Measurements from ENCODE around the gene TRMT112. TPM values are rescaled to one million over a fixed set of nuclear protein-coding genes. Genes with fewer than 3 reads are reported as not detected.

Gene TRMT112
- total RNA-seq, 1 experiment from 2014 or later, result 328 TPM

GRCh38 chr11:64356498-64357411, 39.4 kb upstream of the TRMT112 start (continued):
- TF ChIP-seq YY1 (IDR thresholded peaks at IDR 0.05; ENCODE audit: extremely low read depth, insufficient replicate concordance, low read depth, low read length) (peak; percentile 42), EZH2 (IDR thresholded peaks at IDR 0.05) (no peak), EZH2phosphoT487 (IDR thresholded peaks at IDR 0.05; ENCODE audit: borderline replicate concordance) (no peak), ZFX (IDR thresholded peaks at IDR 0.05) (no peak)
- TF ChIP-seq, protein P1, sequence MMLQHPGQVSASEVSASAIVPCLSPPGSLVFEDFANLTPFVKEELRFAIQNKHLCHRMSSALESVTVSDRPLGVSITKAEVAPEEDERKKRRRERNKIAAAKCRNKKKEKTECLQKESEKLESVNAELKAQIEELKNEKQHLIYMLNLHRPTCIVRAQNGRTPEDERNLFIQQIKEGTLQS (IDR thresholded peaks at IDR 0.05), result no peak

DNA sequence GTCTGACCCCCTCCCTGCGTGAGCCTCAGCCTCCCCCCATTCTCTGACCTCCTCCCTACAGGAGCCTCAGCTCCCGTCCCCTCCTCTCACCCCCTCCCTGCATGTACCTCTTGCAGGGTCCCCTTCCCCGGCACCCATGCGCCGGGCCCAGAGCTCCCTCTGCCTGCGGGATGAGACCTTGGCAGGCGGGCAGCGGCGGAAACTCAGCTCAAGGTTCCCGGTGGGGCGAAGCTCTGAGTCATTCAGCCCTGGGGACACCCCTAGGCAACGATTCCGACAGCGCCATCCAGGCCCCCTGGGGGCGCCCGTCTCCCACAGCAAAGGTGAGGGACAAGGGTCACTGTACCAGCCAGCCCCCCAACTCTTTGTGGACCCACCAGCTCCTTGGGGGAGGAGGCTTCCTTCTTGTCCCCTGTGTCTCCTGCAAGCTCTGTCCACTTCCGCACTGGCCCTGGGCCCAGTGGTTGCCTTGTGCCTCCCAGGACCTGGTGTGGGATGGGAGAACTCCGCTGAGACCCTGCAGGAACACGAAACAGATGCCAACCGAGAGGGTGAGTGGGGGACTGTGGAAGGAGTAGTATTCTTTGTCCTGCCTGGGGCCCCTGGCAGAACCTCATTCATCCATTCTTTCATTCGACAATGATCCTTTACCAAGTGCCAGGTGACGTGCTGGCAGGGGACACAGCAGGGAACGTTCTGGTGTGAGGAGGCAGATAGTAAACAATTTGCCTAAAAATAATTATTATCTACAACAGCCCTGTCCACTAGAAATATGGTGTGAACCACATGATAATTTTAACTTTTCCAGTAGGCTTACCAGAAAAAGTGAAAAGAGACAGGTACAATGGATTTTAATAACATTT, 38.0 kb upstream of the TRMT112 start:
- RAD21 ChIA-PET (ENCODE audit: low non-redundant PET in 1 of 2, low total read pairs in 2 of 2, uncharacterized antibody in 2 of 2, unreplicated experiment in 2 of 2), result interaction anchor here (0.7 to 3.1 kb wide), 11 partner anchors 20 to 151 kb away, joined by 3 to 29 read pairs (median 5); partner anchors contain the start of genes PRDX5 (in 2 of the 2), TRMT112 (in 2 of the 2) and ESRRA (in 1 of the 2)
- TSS peak; percentile 70 for BruUV-seq (replicated peaks)
- H3K9me3 ChIP-seq (ENCODE audit: control insufficient read depth in 1 of 2, insufficient read depth in 1 of 2, low read depth in 1 of 2, low read length in 2 of 2), result no peaks in the 10 kb centered on the region
- H3K4me3 ChIP-seq (replicated peaks in 1 of 2; ENCODE audit: low read depth in 1 of 2, low read length in 2 of 2), result peak overlapping the region; percentile 51 to 61
- H3K9me2 ChIP-seq (ENCODE audit: insufficient read depth), result no peaks in the 10 kb centered on the region
- no peaks in the 10 kb centered on the region for H3K27me3 ChIP-seq (ENCODE audit: insufficient read depth, low read length)
- POLR2A ChIA-PET, result interaction anchor here (0.6 to 1.9 kb wide), 19 partner anchors 9 to 658 kb away, joined by 3 to 18 read pairs (median 4); partner anchors contain the start of genes FKBP2, PRDX5, STIP1 and TRMT112
- no peaks in the 10 kb centered on the region for H4K20me1 ChIP-seq (ENCODE audit: insufficient read depth)
- peaks cover 0 to under 1% of the 10 kb centered on the region in 2 experiments; a peak in 1 of 4 replicates for H3K36me3 ChIP-seq (ENCODE audit: control insufficient read depth in 1 of 2, insufficient read depth in 2 of 2, low read length in 2 of 2)
- DNase-seq (ENCODE audit: low read depth, low spot score) (peak; percentile 60), ATAC-seq (peak; percentile 69)
- TF ChIP-seq ZBTB33 (IDR thresholded peaks at IDR 0.05; ENCODE audit: extremely low read depth, insufficient replicate concordance, low read length) (peak; percentile 17), YY1 (IDR thresholded peaks at IDR 0.05; ENCODE audit: extremely low read depth, insufficient replicate concordance, low read depth, low read length) (peak; percentile 46), CTCF (IDR thresholded peaks at IDR 0.05 in 2 of 3, conservative IDR thresholded peaks at IDR 0.05 in 1 of 3; ENCODE audit: borderline replicate concordance in 1 of 3, insufficient read depth in 1 of 3, low read depth in 2 of 3, low read length in 2 of 3) (peak in 2 of 3 experiments; percentile 91 to 93; a peak in 4 of 6 replicates), TCF7L2 (IDR thresholded peaks at IDR 0.05; ENCODE audit: borderline replicate concordance, extremely low read depth, insufficient read depth, insufficient read length) (peak; percentile 43), EZH2phosphoT487 (IDR thresholded peaks at IDR 0.05; ENCODE audit: borderline replicate concordance) (no peak), POLR2AphosphoS5 (IDR thresholded peaks at IDR 0.05; ENCODE audit: low read depth, low read length) (peak; percentile 59), CEBPB (IDR thresholded peaks at IDR 0.05; ENCODE audit: low read depth) (no peak)
- TF ChIP-seq, protein P1 (IDR thresholded peaks at IDR 0.05), result no peak
- H2AFZ ChIP-seq (ENCODE audit: low read depth, low read length, poor library complexity, severe bottlenecking), result peak overlapping the region; percentile 22
- peak overlapping the region; percentile 95 for H3K9ac ChIP-seq (ENCODE audit: low read length)
- CTCF ChIA-PET, result interaction anchor here (0.7 to 6.2 kb wide), 31 partner anchors 8 to 333 kb away, joined by 3 to 92 read pairs (median 6); partner anchors contain the start of genes ESRRA, FERMT3, PPP1R14B and PRDX5
- H3K4me1 ChIP-seq (ENCODE audit: control insufficient read depth in 1 of 2, insufficient read depth in 2 of 2, low read length in 2 of 2), result peaks cover 28 to 58% of the 10 kb centered on the region in 2 experiments
- H3K79me2 ChIP-seq (ENCODE audit: insufficient read depth, low read length), result peaks cover 12% of the 10 kb centered on the region; the same call in 1 of the 2 replicates
- H3K4me2 ChIP-seq (ENCODE audit: low read length), result peak overlapping the region; percentile 84
- H3K27ac ChIP-seq (ENCODE audit: low read depth, low read length), result peak overlapping the region; percentile 87
- intact Hi-C loops (cut with micrococcal nuclease), result loop anchor here (1.0 to 5.0 kb wide), 6 partner anchors 38 to 367 kb away; partner anchors contain the start of genes NRXN2 and TRMT112

Measured in HCT116 (cell line).